NCI-H524 treated with DMSO at 0.1 percent for 48 hours (cell line): Measurements from ENCODE around the gene CANT1.
"Not testable (repeated sequence)": the region's sequence is repeated elsewhere in the genome, so short reads cannot be mapped to it uniquely, and the experiment has no call there.

ENCODE experiments used
- DNase-seq: peaks from one replicate; lab custom pipeline; 2025; lab: John Stamatoyannopoulos, UW

The CANT1 gene

GRCh38 chr17:79043191-79043930 lies 33.8 kb upstream of the CANT1 start:
- no peak for DNase-seq

- peak; percentile 22 for DNase-seq
Observed at GRCh38 chr17:79042421-79043190, 33.0 kb upstream of the CANT1 start.

- no peak for DNase-seq
Observed at GRCh38 chr17:79041723-79042420, 32.3 kb upstream of the CANT1 start.

- no peak for DNase-seq
Observed at GRCh38 chr17:79041041-79041570, 31.5 kb upstream of the CANT1 start.

GRCh38 chr17:79039886-79040285 lies 30.3 kb upstream of the CANT1 start:
- DNase-seq, result no peak

- DNase-seq, result no peak
Observed at GRCh38 chr17:79039171-79039570, 29.6 kb upstream of the CANT1 start.

- DNase-seq, result no peak
Observed at GRCh38 chr17:79038545-79039135, 29.1 kb upstream of the CANT1 start.

GRCh38 chr17:79036596-79036995 lies 27.0 kb upstream of the CANT1 start:
- peak; percentile 89 for DNase-seq

GRCh38 chr17:79036181-79036580 lies 26.6 kb upstream of the CANT1 start:
- no peak for DNase-seq

- no peak for DNase-seq
Observed at GRCh38 chr17:79035686-79036085, 26.1 kb upstream of the CANT1 start.

- no peak for DNase-seq
Observed at GRCh38 chr17:79034931-79035485, 25.4 kb upstream of the CANT1 start.

GRCh38 chr17:79033741-79034501 lies 24.4 kb upstream of the CANT1 start:
- DNase-seq, result peak; percentile 97

- DNase-seq, result no peak
Observed at GRCh38 chr17:79033046-79033616, 23.6 kb upstream of the CANT1 start.

- DNase-seq, result peak; percentile 64
Observed at GRCh38 chr17:79031996-79032875, 22.7 kb upstream of the CANT1 start.

GRCh38 chr17:79030636-79031035 lies 21.1 kb upstream of the CANT1 start:
- DNase-seq, result not testable (repeated sequence)

- no peak for DNase-seq
Observed at GRCh38 chr17:79029327-79030009, 19.9 kb upstream of the CANT1 start.

GRCh38 chr17:79028496-79029326 lies 19.1 kb upstream of the CANT1 start:
- DNase-seq, result no peak

- no peak for DNase-seq
Observed at GRCh38 chr17:79027925-79028491, 18.4 kb upstream of the CANT1 start.
